GM12878 (cell line): ENCODE measurements around the gene GPR6. TPM values are rescaled to one million over a fixed set of nuclear protein-coding genes. Genes with fewer than 3 reads are reported as not detected.

Experiments used
- ATAC-seq: fragments of 200-7000 bp; cut with Tn5 transposase; 3 replicates; pipeline ENCODE4 v1.9.1; 2020; ENCODE audit warnings: mild to moderate bottlenecking, moderate library complexity
- BruUV-seq: library from RNA; stranded (reverse); fragments of 400-500 nt; replicated peaks from 2 replicates; lab custom pipeline; 2021; lab: Mats Ljungman, UMichigan
- CTCF ChIA-PET: fragments of 300-600 bp; sonication (Branson Sonifier 250); formaldehyde crosslinking; extraction: SDS; loops from one replicate; lab custom pipeline; 2021; ENCODE audit warnings: inconsistent platforms; lab: Yijun Ruan, JAX
- POLR2A ChIA-PET: fragments of 350-600 bp; formaldehyde crosslinking; extraction: SDS; loops from one replicate; lab custom pipeline; 2021; ENCODE audit warnings: inconsistent platforms; lab: Charles Lee
- RAD21 ChIA-PET: fragments of 300-600 bp; sonication (Branson Sonifier 250); formaldehyde crosslinking; loops from one replicate; lab custom pipeline; 2023; ENCODE audit warnings: antibody characterized with exemption; ENCODE audit not compliant: unreplicated experiment; lab: Charles Lee
- SMC1A ChIA-PET: fragments of 300-600 bp; sonication (Branson Sonifier 250); formaldehyde crosslinking; loops from one replicate; lab custom pipeline; 2023; ENCODE audit not compliant: unreplicated experiment, uncharacterized antibody; lab: Charles Lee
- DNase-seq: peaks from one replicate; pipeline ENCODE4 v3.0.0-alpha.2; 2011; ENCODE audit warnings: low read depth, low spot score
- FAIRE-seq: peaks from 3 replicates; lab custom pipeline; 2011; peaks lifted over from hg19 to GRCh38; lab: Jason Lieb, UNC
- H2AFZ ChIP-seq: 2 replicates; pipeline ENCODE4 v1.6.0; 2011; ENCODE audit warnings: low read depth, low read length, control low read depth; ENCODE audit not compliant: control insufficient read depth
- H3K27ac ChIP-seq: 2 replicates; pipeline ENCODE4 v1.5.1; 2011; ENCODE audit warnings: control low read depth; ENCODE audit not compliant: control insufficient read depth, insufficient read depth
- H3K27me3 ChIP-seq, 2 experiments: replicated peaks in 1 of 2; 2 replicates each; pipeline versions ENCODE4 v1.6.0 to v1.6.1; 2011; ENCODE audit warnings: low read length in 1 of 2; ENCODE audit not compliant: control insufficient read depth in 2 of 2, insufficient read depth in 2 of 2
- H3K36me3 ChIP-seq, 2 experiments: 2 replicates each; pipeline ENCODE4 v1.5.1; 2011; ENCODE audit warnings: low read length in 1 of 2; ENCODE audit not compliant: control insufficient read depth in 2 of 2, insufficient read depth in 2 of 2
- H3K4me1 ChIP-seq: 2 replicates; pipeline ENCODE4 v1.6.1; 2011; ENCODE audit warnings: mild to moderate bottlenecking, low read length, moderate library complexity, mixed read lengths; ENCODE audit not compliant: control insufficient read depth, insufficient read depth
- H3K4me2 ChIP-seq: 2 replicates; pipeline ENCODE4 v1.6.0; 2011; ENCODE audit warnings: control low read depth; ENCODE audit not compliant: control insufficient read depth, insufficient read depth
- H3K4me3 ChIP-seq: fragments of 200-600 bp; sonication (generic); 2 replicates; pipeline ENCODE4 v1.5.1; 2016
- H3K79me2 ChIP-seq: 2 replicates; pipeline ENCODE4 v1.6.0; 2011; ENCODE audit warnings: low read length; ENCODE audit not compliant: control insufficient read depth, insufficient read depth
- H3K9ac ChIP-seq: 2 replicates; pipeline ENCODE4 v1.8.0; 2011; ENCODE audit warnings: low read length, control low read depth, mixed read lengths; ENCODE audit not compliant: control insufficient read depth, insufficient read depth
- H3K9me3 ChIP-seq: replicated peaks from 3 replicates; pipeline ENCODE4 v1.5.1; 2011; ENCODE audit warnings: mild to moderate bottlenecking, low read length; ENCODE audit not compliant: control insufficient read depth, insufficient read depth
- H4K20me1 ChIP-seq: 2 replicates; pipeline ENCODE4 v1.6.0; 2011; ENCODE audit not compliant: control insufficient read depth, insufficient read depth
- ATF7 ChIP-seq: fragments of 450-650 bp; IDR thresholded peaks from 2 replicates; pipeline ENCODE4 v1.6.1; 2016; ENCODE audit warnings: low read depth, mild to moderate bottlenecking
- BCL11A ChIP-seq: IDR thresholded peaks from 2 replicates; pipeline ENCODE4 v1.6.1; 2011; ENCODE audit warnings: low read depth, low read length
- BHLHE40 ChIP-seq, 2 experiments: fragments of 450-650 bp in 1 of 2; IDR thresholded peaks; 2 replicates each; pipeline ENCODE4 v1.6.1; 2011 to 2017; ENCODE audit warnings: low read depth in 2 of 2, borderline replicate concordance in 1 of 2, improper control_type of control experiment in 1 of 2, low read length in 1 of 2, mild to moderate bottlenecking in 1 of 2
- CBX3 ChIP-seq: fragments of 200-600 bp; sonication (generic); IDR thresholded peaks from 2 replicates; pipeline ENCODE4 v1.6.1; 2016; ENCODE audit warnings: low read depth, borderline replicate concordance
- CHD2 ChIP-seq: IDR thresholded peaks from 2 replicates; pipeline ENCODE4 v1.6.1; 2011; ENCODE audit warnings: low read depth, low read length, improper control_type of control experiment, borderline replicate concordance
- HCFC1 ChIP-seq: fragments of 150-350 bp; IDR thresholded peaks from 2 replicates; pipeline ENCODE4 v1.6.1; 2014; ENCODE audit warnings: low read length
- MYC ChIP-seq: IDR thresholded peaks from 2 replicates; pipeline ENCODE4 v1.6.1; 2011; ENCODE audit warnings: mild to moderate bottlenecking, low read length, moderate library complexity, inconsistent platforms; ENCODE audit not compliant: insufficient read depth, insufficient replicate concordance, insufficient read length, severe bottlenecking
- PAX8 ChIP-seq: fragments of 450-650 bp; IDR thresholded peaks from 2 replicates; pipeline ENCODE4 v1.6.1; 2017; ENCODE audit warnings: mild to moderate bottlenecking, moderate library complexity
- RAD21 ChIP-seq: IDR thresholded peaks from 2 replicates; pipeline ENCODE4 v1.6.1; 2011; ENCODE audit warnings: mild to moderate bottlenecking, low read depth, low read length, moderate library complexity; ENCODE audit not compliant: insufficient read depth
- RELA ChIP-seq: fragments of 450-650 bp; IDR thresholded peaks from 2 replicates; pipeline ENCODE4 v1.8.0; 2014; ENCODE audit warnings: borderline replicate concordance; ENCODE audit not compliant: partially characterized antibody
- ZNF217 ChIP-seq: fragments of 450-650 bp; IDR thresholded peaks from 2 replicates; pipeline ENCODE4 v1.6.1; 2017; ENCODE audit warnings: antibody characterized with exemption, mild to moderate bottlenecking
- WGBS: methylation state at CpG from one replicate; pipeline ENCODE4 v1.1.6; 2016; ENCODE audit warnings: low lambda C conversion rate; ENCODE audit not compliant: insufficient replicate concordance, insufficient coverage; ENCODE audit errors: missing lambda C conversion rate; 5-methylcytosine and 5-hydroxymethylcytosine counted together
- in situ Hi-C: fragments of 300-500 bp; cut with MboI; formaldehyde crosslinking; loops from 9 replicates; pipeline ENCODE4 v1.14.3; 2018; ENCODE audit warnings: mixed read lengths
- intact Hi-C: fragments of 100-400 bp; cut with micrococcal nuclease; formaldehyde crosslinking; loops from one replicate; pipeline ENCODE4 v1.14.2; 2022; ENCODE audit not compliant: unreplicated experiment
- polyA plus RNA-seq, 11 experiments: library from polyadenylated mRNA; depleted of rRNA in 4 of 11; unstranded in 6 of 11; stranded (reverse) in 5 of 11; fragments of >200 nt; fragmentation: Nextera tagmentation in 4 of 11; fragmentation: Illumina TruSeq in 1 of 11; extraction: Ambion mirVana in 4 of 11; extraction: Trizol in 1 of 11; gene quantifications; 1 replicate in 1 of 11; 2 replicates in 10 of 11; pipeline versions ENCODE4 v1.2.1 to v1.2.3, GENCODE V29; 2011 to 2016; ENCODE audit warnings: inconsistent platforms in 2 of 11, missing spikeins in 2 of 11, low read depth in 1 of 11
- total RNA-seq, 4 experiments: library from RNA; depleted of rRNA in 3 of 4; stranded (reverse); fragments of >200 nt in 3 of 4; fragmentation: Illumina TruSeq in 1 of 4; extraction: Trizol in 1 of 4; gene quantifications; 2 replicates each; pipeline versions ENCODE4 v1.2.1 to v1.2.3, GENCODE V29; 2013 to 2021
- TF ChIP-seq, protein P1 (sequence below): IDR thresholded peaks from 2 replicates; pipeline ENCODE4 v1.6.1; 2012; ENCODE audit warnings: low read depth, low read length, improper control_type of control experiment
- TF ChIP-seq, protein P2 (sequence below): fragments of 450-650 bp; IDR thresholded peaks from 2 replicates; pipeline ENCODE4 v1.6.1; 2018; ENCODE audit warnings: borderline replicate concordance, mild to moderate bottlenecking; ENCODE audit not compliant: partially characterized antibody
- TF ChIP-seq, protein P3 (sequence below): IDR thresholded peaks from 2 replicates; pipeline ENCODE4 v1.6.1; 2012; ENCODE audit warnings: improper control_type of control experiment, low read depth, low read length; ENCODE audit not compliant: insufficient replicate concordance

The GPR6 gene
- total and polyA plus RNA-seq, 10 of the 15 experiments (the other 5 are each of a cell fraction or from before 2014, with no cell fraction given), result not detected

DNA sequence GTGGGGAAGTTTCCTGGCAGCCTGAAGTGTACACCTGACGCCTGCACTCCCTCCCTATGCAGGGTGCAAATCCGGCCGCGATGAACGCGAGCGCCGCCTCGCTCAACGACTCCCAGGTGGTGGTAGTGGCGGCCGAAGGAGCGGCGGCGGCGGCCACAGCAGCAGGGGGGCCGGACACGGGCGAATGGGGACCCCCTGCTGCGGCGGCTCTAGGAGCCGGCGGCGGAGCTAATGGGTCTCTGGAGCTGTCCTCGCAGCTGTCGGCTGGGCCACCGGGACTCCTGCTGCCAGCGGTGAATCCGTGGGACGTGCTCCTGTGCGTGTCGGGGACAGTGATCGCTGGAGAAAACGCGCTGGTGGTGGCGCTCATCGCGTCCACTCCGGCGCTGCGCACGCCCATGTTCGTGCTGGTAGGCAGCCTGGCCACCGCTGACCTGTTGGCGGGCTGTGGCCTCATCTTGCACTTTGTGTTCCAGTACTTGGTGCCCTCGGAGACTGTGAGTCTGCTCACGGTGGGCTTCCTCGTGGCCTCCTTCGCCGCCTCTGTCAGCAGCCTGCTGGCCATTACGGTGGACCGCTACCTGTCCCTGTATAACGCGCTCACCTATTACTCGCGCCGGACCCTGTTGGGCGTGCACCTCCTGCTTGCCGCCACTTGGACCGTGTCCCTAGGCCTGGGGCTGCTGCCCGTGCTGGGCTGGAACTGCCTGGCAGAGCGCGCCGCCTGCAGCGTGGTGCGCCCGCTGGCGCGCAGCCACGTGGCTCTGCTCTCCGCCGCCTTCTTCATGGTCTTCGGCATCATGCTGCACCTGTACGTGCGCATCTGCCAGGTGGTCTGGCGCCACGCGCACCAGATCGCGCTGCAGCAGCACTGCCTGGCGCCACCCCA is 1.2 kb downstream of the GPR6 start:
- RAD21 ChIA-PET, result no interaction called here

More for the DNA sequence above, 1.2 kb downstream of the GPR6 start:
- no peak overlapping the region for H3K9ac ChIP-seq
- intact Hi-C loops, result no loop called here
- CTCF ChIA-PET, result no interaction called here
- H3K27ac ChIP-seq, result no peak overlapping the region
- no peaks in the 10 kb centered on the region; a peak in 2 of 4 replicates for H3K27me3 ChIP-seq
- no TSS peak for BruUV-seq
- no peaks in the 10 kb centered on the region for H3K4me1 ChIP-seq
- no peak for ATAC-seq
- TF ChIP-seq ATF7 (no peak), BHLHE40 (IDR thresholded peaks at IDR 0.05; ENCODE audit: borderline replicate concordance in 1 of 2, low read depth in 2 of 2, low read length in 1 of 2) (no peak), CHD2 (no peak), HCFC1 (no peak), BCL11A (no peak), RELA (no peak), ZNF217 (no peak), MYC (no peak), CBX3 (no peak), PAX8 (no peak), RAD21 (no peak)
- TF ChIP-seq, protein P1, sequence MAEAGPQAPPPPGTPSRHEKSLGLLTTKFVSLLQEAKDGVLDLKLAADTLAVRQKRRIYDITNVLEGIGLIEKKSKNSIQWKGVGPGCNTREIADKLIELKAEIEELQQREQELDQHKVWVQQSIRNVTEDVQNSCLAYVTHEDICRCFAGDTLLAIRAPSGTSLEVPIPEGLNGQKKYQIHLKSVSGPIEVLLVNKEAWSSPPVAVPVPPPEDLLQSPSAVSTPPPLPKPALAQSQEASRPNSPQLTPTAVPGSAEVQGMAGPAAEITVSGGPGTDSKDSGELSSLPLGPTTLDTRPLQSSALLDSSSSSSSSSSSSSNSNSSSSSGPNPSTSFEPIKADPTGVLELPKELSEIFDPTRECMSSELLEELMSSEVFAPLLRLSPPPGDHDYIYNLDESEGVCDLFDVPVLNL, result no peak
- TF ChIP-seq, protein P2, sequence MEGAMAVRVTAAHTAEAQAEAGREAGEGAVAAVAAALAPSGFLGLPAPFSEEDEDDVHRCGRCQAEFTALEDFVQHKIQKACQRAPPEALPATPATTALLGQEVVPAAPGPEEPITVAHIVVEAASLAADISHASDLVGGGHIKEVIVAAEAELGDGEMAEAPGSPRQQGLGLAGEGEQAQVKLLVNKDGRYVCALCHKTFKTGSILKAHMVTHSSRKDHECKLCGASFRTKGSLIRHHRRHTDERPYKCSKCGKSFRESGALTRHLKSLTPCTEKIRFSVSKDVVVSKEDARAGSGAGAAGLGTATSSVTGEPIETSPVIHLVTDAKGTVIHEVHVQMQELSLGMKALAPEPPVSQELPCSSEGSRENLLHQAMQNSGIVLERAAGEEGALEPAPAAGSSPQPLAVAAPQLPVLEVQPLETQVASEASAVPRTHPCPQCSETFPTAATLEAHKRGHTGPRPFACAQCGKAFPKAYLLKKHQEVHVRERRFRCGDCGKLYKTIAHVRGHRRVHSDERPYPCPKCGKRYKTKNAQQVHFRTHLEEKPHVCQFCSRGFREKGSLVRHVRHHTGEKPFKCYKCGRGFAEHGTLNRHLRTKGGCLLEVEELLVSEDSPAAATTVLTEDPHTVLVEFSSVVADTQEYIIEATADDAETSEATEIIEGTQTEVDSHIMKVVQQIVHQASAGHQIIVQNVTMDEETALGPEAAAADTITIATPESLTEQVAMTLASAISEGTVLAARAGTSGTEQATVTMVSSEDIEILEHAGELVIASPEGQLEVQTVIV, result no peak
- TF ChIP-seq, protein P3, sequence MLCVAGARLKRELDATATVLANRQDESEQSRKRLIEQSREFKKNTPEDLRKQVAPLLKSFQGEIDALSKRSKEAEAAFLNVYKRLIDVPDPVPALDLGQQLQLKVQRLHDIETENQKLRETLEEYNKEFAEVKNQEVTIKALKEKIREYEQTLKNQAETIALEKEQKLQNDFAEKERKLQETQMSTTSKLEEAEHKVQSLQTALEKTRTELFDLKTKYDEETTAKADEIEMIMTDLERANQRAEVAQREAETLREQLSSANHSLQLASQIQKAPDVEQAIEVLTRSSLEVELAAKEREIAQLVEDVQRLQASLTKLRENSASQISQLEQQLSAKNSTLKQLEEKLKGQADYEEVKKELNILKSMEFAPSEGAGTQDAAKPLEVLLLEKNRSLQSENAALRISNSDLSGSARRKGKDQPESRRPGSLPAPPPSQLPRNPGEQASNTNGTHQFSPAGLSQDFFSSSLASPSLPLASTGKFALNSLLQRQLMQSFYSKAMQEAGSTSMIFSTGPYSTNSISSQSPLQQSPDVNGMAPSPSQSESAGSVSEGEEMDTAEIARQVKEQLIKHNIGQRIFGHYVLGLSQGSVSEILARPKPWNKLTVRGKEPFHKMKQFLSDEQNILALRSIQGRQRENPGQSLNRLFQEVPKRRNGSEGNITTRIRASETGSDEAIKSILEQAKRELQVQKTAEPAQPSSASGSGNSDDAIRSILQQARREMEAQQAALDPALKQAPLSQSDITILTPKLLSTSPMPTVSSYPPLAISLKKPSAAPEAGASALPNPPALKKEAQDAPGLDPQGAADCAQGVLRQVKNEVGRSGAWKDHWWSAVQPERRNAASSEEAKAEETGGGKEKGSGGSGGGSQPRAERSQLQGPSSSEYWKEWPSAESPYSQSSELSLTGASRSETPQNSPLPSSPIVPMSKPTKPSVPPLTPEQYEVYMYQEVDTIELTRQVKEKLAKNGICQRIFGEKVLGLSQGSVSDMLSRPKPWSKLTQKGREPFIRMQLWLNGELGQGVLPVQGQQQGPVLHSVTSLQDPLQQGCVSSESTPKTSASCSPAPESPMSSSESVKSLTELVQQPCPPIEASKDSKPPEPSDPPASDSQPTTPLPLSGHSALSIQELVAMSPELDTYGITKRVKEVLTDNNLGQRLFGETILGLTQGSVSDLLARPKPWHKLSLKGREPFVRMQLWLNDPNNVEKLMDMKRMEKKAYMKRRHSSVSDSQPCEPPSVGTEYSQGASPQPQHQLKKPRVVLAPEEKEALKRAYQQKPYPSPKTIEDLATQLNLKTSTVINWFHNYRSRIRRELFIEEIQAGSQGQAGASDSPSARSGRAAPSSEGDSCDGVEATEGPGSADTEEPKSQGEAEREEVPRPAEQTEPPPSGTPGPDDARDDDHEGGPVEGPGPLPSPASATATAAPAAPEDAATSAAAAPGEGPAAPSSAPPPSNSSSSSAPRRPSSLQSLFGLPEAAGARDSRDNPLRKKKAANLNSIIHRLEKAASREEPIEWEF, result no peak
- DNase-seq, result no peak
- SMC1A ChIA-PET, result interaction anchor here (1.2 kb wide), 1 partner anchor 10 kb away, joined by 3 read pairs; no protein-coding TSS in a partner anchor
- no peaks in the 10 kb centered on the region; the same call in 2 of the 3 replicates for H3K9me3 ChIP-seq
- POLR2A ChIA-PET, result no interaction called here
- 72% methylated on average over 79 of the region's 81 CpGs for WGBS
- FAIRE-seq, result no peak
- in situ Hi-C loops, result no loop called here
- H3K79me2 ChIP-seq, result no peaks in the 10 kb centered on the region
- H3K4me3 ChIP-seq, result no peak overlapping the region
- H2AFZ ChIP-seq, result no peak overlapping the region
- no peak overlapping the region for H3K4me2 ChIP-seq
- no peaks in the 10 kb centered on the region for H3K36me3 ChIP-seq
- no peaks in the 10 kb centered on the region for H4K20me1 ChIP-seq
